ENCODE measurements around the gene ZNF24. TPM values are rescaled to one million over a fixed set of nuclear protein-coding genes. Genes with fewer than 3 reads are reported as not detected.

ZNF24 gene
- polyA plus RNA-seq, 3 donors = 12.9 to 64.4 (median 54.3) TPM

DNA sequence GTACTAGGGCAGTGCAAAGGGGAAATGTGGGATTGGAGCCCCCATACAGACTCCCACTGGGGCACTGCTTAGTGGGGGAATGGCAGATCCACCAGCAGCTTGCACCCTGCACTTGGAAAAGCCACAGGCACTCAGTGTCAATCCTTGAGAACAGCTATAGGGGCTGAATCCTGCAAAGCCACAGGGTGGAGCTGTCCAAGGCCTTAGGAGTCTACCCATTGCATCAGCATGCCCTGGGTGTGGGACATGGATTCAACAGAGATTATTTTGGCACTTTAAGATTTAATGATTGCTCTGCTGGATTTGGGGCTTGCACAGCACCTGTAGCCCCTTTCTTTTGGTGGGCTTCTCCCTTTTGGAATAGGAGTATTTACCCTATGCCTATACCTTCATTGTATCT, 8.6 kb upstream of the ZNF24 start:
- TF ChIP-seq, protein P1, sequence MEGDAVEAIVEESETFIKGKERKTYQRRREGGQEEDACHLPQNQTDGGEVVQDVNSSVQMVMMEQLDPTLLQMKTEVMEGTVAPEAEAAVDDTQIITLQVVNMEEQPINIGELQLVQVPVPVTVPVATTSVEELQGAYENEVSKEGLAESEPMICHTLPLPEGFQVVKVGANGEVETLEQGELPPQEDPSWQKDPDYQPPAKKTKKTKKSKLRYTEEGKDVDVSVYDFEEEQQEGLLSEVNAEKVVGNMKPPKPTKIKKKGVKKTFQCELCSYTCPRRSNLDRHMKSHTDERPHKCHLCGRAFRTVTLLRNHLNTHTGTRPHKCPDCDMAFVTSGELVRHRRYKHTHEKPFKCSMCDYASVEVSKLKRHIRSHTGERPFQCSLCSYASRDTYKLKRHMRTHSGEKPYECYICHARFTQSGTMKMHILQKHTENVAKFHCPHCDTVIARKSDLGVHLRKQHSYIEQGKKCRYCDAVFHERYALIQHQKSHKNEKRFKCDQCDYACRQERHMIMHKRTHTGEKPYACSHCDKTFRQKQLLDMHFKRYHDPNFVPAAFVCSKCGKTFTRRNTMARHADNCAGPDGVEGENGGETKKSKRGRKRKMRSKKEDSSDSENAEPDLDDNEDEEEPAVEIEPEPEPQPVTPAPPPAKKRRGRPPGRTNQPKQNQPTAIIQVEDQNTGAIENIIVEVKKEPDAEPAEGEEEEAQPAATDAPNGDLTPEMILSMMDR (IDR thresholded peaks at IDR 0.05) = no peak
- H3K9ac ChIP-seq (ENCODE audit: insufficient read depth, low read length, poor library complexity, severe bottlenecking) = no peak overlapping the region
- Mint-ChIP-seq H3K9me3 (peaks cover 11 to 15% (median 14%) of the 10 kb centered on the region in 7 donors), H3K4me1 (peaks cover 5% of the 10 kb centered on the region), H3K27ac (no peak overlapping the region), H3K36me3 (peaks cover 0 to 3% of the 10 kb centered on the region in 2 donors), H3K4me3 (no peak overlapping the region), H3K27me3 (ENCODE audit: low read depth in 3 of 3) (peaks cover 0 to 2% (median 0%) of the 10 kb centered on the region in 3 donors)
- H4K20me1 ChIP-seq (ENCODE audit: insufficient read depth, low read length) = no peaks in the 10 kb centered on the region
- no peaks in the 10 kb centered on the region for H3K36me3 ChIP-seq (replicated peaks in 1 of 2; ENCODE audit: control insufficient read depth in 1 of 2, insufficient read depth in 2 of 2, low read length in 2 of 2)
- intact Hi-C loops (cut with micrococcal nuclease) = loop anchor here (5.0 kb wide), 1 partner anchor 120 kb away; no protein-coding TSS in a partner anchor
- no peaks in the 10 kb centered on the region for H3K27me3 ChIP-seq (ENCODE audit: control insufficient read depth in 2 of 2, insufficient read depth in 2 of 2, low read length in 2 of 2)
- no peaks in the 10 kb centered on the region for H3K4me1 ChIP-seq (ENCODE audit: control insufficient read depth in 1 of 2, insufficient read depth in 2 of 2, low read length in 2 of 2)
- H3K9me3 ChIP-seq (replicated peaks in 1 of 2; ENCODE audit: control insufficient read depth in 1 of 2, insufficient read depth in 1 of 2, low read length in 2 of 2) = peaks cover 13 to 15% of the 10 kb centered on the region in 2 donors
- H3K4me3 ChIP-seq (replicated peaks in 1 of 3; ENCODE audit: low read depth in 2 of 3, low read length in 3 of 3) = no peak overlapping the region
- H3K27ac ChIP-seq (ENCODE audit: low read depth in 1 of 2, low read length in 2 of 2) = no peak overlapping the region
- H3K79me2 ChIP-seq (ENCODE audit: insufficient read depth, low read length) = no peaks in the 10 kb centered on the region
- no peak for DNase-seq
- H2AFZ ChIP-seq (ENCODE audit: insufficient read depth, low read depth, low read length, poor library complexity, severe bottlenecking) = no peak overlapping the region
- H3K4me2 ChIP-seq (replicated peaks; ENCODE audit: extremely low read depth, low read length, poor library complexity, severe bottlenecking) = no peak overlapping the region

DNA sequence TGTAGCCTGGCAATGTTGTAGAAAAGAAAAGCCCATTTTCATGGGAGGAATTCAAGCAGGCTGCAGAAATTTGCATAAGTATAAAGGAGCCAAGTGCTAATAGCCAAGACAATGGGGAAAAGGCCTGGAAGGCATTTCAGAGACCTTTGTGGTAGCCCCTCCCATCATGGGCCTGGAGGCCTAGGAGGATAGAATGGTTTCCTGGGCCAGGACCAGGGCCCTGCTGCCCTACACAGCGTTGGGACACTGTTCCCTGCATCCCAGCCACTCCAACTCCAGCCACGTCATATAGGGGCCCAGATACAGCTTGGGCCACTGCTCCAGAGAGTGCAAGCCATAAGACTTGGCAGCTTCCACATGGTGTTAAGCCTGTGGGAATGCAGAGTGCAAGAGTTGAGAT, 8.1 kb upstream of the ZNF24 start:
- Mint-ChIP-seq H3K36me3 (peaks cover 0 to 3% of the 10 kb centered on the region in 2 donors), H3K4me1 (peaks cover 6% of the 10 kb centered on the region), H3K9me3 (peaks cover 11 to 15% (median 14%) of the 10 kb centered on the region in 7 donors), H3K27me3 (ENCODE audit: low read depth in 3 of 3) (peaks cover 0 to 2% (median 0%) of the 10 kb centered on the region in 3 donors), H3K27ac (no peak overlapping the region), H3K4me3 (no peak overlapping the region)
- H2AFZ ChIP-seq (ENCODE audit: insufficient read depth, low read depth, low read length, poor library complexity, severe bottlenecking) = no peak overlapping the region
- peaks cover 13 to 15% of the 10 kb centered on the region in 2 donors for H3K9me3 ChIP-seq (replicated peaks in 1 of 2; ENCODE audit: control insufficient read depth in 1 of 2, insufficient read depth in 1 of 2, low read length in 2 of 2)
- no peak overlapping the region for H3K27ac ChIP-seq (ENCODE audit: low read depth in 1 of 2, low read length in 2 of 2)
- WGBS (ENCODE audit: insufficient coverage) = 93% methylated on average over 2 of the region's 2 CpGs
- H3K79me2 ChIP-seq (ENCODE audit: insufficient read depth, low read length) = no peaks in the 10 kb centered on the region
- DNase-seq = no peak
- H3K36me3 ChIP-seq (replicated peaks in 1 of 2; ENCODE audit: control insufficient read depth in 1 of 2, insufficient read depth in 2 of 2, low read length in 2 of 2) = no peaks in the 10 kb centered on the region
- H3K9ac ChIP-seq (ENCODE audit: insufficient read depth, low read length, poor library complexity, severe bottlenecking) = no peak overlapping the region
- H3K4me1 ChIP-seq (ENCODE audit: control insufficient read depth in 1 of 2, insufficient read depth in 2 of 2, low read length in 2 of 2) = no peaks in the 10 kb centered on the region
- no peaks in the 10 kb centered on the region for H4K20me1 ChIP-seq (ENCODE audit: insufficient read depth, low read length)
- intact Hi-C loops (cut with micrococcal nuclease) = loop anchor here (5.0 kb wide), 1 partner anchor 120 kb away; no protein-coding TSS in a partner anchor
- TF ChIP-seq, protein P1 (IDR thresholded peaks at IDR 0.05) = no peak
- no peak overlapping the region for H3K4me3 ChIP-seq (replicated peaks in 1 of 3; ENCODE audit: low read depth in 2 of 3, low read length in 3 of 3)
- H3K4me2 ChIP-seq (replicated peaks; ENCODE audit: extremely low read depth, low read length, poor library complexity, severe bottlenecking) = no peak overlapping the region
- no peaks in the 10 kb centered on the region for H3K27me3 ChIP-seq (ENCODE audit: control insufficient read depth in 2 of 2, insufficient read depth in 2 of 2, low read length in 2 of 2)
